CD4-positive, alpha-beta T cell treated with Interleukin-6 for 4 hours (primary cell): Measurements from ENCODE around the gene ZNF592.
"Not testable (repeated sequence)": the region's sequence is repeated elsewhere in the genome, so short reads cannot be mapped to it uniquely, and the experiment has no call there.

Experiments
- DNase-seq: peaks from one replicate; pipeline ENCODE4 v3.0.0-alpha.2; 2020; ENCODE audit warnings: mixed read lengths

Gene ZNF592

GRCh38 chr15:84748274-84749110 is at the start of gene ZNF592:
Gene ZNF592 (plus strand): TSS chr15:84748592. CDS start chr15:84782676, 34,084 bp downstream.
- DNase-seq: peak; percentile 86

DNA sequence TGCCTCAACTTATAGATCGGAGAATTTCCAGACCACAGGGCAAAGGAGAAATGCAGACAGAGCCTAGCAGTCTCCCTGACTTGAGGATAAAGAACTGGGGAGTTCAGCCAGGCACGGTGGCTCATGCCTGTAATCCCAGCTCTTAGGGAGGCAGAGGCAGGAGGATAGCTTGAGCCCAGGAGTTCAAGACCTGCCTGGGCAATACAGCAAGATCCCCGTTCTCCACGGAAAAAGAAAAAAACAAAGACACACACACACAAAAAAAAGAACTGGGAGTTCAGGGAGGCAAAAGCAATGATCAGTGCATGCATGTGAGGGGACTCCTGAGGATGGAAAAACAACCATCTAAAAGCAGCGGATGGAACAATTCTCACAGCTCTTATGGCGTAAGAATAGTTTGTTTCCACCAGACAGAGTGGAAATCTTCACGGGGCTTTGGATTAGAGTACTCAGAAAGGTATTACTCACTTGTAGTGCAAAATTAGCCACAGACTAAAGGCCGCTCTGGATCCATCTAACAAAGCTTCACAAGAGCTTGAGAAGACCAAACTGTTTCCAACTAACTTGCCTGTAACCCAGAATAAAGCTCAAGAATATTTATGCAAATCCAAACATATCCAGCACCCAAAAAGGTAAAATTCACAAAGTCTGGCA is 48.7 kb upstream of the ZNF592 start:
- no peak for DNase-seq

DNA sequence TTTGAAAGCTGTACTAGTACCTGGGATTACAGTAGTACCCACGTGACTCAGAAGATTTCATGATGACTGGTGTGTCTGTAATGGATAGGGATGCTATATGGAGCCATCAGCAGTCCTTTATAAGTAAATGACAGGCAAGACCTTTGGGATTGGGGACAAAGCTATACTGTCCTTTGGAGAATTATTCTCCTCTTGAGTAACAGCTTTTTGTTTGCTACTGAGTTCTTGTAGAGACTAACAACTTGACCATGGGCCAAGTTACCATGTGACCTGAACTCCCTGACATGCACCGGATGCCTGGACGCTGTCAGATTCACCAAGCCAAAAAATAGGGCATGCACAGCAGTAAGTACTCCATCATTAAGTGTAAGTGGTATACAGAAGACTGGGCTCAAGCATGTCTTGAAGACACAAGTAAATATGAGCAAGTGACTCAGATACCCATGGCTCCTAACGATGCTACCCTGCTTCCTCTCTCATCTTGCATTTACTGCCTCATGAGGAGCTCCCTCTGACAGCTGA is 45.4 kb upstream of the ZNF592 start:
- DNase-seq: no peak

GRCh38 chr15:84703808-84704207 is 44.6 kb upstream of the ZNF592 start:
- DNase-seq: no peak

DNA sequence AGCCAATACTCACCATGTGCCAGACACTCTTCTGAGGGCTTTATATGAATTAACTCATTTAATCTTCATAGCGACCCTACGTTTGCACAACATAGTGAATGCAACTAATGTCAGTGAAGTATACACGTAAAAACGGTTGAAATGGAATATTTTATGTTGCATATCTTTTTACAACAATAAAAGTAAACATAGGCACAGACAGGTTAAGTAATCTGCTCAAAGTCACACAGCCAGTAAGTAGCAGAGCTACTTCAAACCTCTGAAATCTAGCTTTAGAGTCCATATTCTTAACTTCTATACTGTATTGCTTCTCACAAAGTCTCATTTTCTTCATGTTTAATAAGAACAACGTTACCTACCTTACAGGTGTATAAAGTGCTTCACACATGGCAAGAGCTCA is 34.0 kb upstream of the ZNF592 start:
- DNase-seq: no peak

DNA sequence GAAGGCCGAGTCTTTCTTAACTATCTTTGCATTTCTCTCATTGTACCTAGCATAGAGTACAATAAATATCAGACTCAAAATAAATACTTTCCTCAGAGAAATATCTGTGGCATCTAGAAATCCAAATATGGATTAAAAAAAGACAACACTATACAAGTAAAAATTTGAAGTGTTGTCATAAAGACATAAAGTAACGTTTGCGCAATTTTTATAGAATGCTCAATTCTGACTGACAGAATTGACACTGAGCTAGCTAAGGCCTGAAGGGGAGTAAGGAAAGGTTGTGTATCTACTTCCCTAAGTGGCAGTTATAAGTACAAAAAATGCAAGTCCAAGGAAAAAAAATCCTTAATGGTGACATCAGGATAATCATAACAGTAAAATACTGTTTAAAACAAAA is 33.6 kb upstream of the ZNF592 start:
- DNase-seq: no peak

- peak; percentile 34 for DNase-seq
These were observed 32.9 kb upstream of the ZNF592 start for GRCh38 chr15:84715441-84716035.

GRCh38 chr15:84716036-84716732 is 32.2 kb upstream of the ZNF592 start, which contains the start of gene SEC11A:
Gene SEC11A (minus strand): TSS chr15:84716139. CDS start chr15:84716075, 64 bp downstream.
- DNase-seq: peak; percentile 92

- peak; percentile 47 for DNase-seq
These were observed 27.0 kb upstream of the ZNF592 start for GRCh38 chr15:84721371-84721770.

DNA sequence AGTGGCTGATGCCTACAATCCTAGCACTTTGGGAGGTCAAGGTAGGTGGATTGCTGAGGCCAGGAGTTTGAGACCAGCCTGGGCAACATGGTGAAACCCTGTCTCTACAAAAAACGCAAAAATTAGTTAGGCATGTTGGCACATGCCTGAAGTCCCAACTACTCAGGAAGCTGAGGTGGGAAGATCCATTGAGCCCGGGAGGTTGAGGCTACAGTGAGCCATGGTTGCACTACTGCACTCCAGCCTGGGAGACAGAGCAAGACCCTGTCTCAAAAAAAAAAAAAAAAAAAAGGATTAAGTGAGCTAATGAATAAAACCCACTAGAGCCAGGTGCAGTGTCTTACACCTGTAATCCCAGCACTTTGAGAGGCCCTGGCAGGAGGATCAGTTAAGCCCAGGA is 25.8 kb upstream of the ZNF592 start:
- DNase-seq: no peak

GRCh38 chr15:84725001-84725491 is 23.3 kb upstream of the ZNF592 start:
- peak; percentile 48 for DNase-seq

DNA sequence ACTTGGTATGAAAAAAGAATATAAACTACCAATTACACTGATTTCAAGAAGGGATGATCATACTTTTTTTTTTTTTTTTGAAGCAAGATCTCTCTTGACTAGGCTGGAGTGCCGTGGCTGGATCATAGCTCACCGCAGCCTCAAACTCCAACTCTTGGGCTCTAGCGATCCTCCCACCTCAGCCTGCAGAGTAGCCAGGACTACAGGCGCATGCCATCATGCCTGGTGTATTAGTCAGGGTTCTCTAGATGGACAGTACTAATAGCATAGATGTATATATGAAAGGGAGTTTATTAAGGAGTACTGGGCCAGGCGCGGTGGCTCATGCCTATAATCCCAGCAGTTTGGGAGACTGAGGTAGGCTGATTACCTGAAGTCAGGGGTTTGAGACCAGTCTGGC is 21.0 kb upstream of the ZNF592 start:
- DNase-seq: no peak

GRCh38 chr15:84731774-84732173 is 16.6 kb upstream of the ZNF592 start:
- DNase-seq: no peak

- peak; percentile 81 for DNase-seq
These were observed 13.5 kb upstream of the ZNF592 start for GRCh38 chr15:84734794-84735479.

DNA sequence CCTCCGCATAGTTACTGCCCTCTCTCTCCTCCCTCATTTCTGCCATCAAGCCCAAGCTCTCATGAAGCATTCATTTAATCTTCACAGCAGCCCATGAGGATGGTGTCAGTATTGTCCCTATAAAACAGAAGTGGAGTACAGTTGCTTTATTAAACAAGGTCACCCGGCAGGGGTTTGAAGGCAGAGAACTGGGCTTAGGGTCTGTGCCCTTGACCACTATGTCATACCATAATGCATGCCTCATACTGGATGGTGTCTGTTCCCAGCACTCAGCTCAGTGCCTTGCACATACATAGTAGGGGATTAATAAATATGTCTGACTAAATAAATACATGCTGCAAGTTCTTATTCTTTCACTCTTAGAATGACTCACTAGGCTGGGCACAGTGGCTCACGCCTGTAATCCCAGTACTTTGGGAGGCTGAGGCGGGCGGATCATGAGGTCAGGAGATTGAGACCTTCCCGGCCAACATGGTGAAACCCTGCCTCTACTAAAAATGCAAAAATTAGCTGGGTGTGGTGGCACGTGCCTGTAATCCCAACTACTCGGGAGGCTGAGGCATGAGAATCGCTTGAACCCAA is 12.8 kb upstream of the ZNF592 start:
- not testable (repeated sequence) for DNase-seq

DNA sequence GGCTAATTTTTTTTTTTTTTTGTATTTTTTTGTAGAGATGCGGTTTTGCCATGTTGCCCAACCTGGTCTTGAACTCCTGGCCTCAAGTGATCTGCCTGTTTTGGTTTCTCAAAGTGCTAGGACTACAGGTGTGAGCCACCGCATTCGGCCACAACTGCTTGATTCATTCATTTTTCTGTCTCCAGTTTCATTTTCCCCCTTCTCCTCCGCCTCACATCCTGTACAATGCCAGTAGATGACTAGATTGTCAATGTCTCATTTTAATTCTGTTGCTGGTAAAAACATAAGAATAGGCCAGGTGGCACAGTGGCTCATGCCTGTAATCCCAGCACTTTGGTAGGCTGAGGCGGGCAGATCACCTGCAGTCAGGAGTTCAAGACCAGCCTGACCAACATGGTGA is 12.0 kb upstream of the ZNF592 start:
- DNase-seq: peak; percentile 77

DNA sequence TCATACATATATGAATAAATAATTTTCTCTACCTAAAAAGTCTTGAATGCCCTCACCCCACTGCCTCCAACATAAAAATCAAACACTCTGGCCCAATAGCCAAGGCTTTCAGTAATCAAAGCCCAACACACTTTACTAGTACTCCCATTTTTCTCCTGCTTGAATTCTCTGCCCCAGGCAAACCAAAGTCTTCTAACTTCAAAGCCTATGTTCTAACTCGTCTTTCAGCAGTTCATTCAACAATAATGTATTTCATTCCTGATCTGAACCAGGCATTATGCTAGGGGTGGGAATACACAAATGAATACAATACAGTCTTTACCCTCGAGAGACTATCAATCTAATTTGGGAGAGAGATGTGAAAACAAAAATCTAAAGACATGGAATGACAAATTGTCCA is 11.4 kb upstream of the ZNF592 start:
- no peak for DNase-seq

DNA sequence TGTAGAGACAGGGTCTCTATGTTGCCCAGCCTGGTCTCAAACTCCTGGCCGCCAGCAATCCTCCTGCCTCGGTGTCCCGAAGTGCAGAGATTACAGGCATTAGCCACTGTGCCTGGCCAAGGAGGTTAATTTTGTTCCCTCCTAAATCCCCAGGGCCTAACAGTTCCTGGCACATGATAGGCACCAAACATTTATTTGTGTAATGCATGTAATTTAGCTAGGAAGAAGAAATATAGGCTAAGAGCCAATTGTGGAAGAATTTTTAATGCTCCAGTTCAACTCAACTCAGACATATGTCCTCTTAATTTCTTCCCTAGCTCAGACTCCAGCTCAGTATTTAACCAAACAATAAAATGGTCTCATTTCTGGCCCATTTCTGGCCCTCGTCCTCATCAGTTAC is 7.7 kb upstream of the ZNF592 start:
- no peak for DNase-seq

DNA sequence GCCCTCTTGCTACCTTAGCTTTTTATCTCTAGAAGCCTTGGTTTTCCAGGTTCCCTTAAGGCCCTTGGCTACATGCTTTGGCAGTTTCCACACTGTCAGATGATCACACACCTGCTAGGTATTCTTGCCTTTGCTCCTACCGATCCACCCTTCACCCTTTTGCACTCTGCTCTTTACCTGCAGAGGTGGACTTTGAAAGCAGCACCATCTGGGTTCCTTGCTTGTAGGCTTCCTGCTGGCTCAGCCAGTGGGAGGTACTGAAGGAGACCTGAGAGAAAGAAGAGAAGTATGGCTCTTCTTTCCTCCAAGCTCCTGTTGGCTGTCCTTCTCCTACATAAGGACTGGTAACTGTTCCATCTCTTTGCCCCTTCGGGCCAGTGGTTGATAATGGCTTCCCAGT is 7.3 kb upstream of the ZNF592 start:
- DNase-seq: no peak

- DNase-seq: peak; percentile 77
These were observed 747 bp upstream of the ZNF592 start for GRCh38 chr15:84747416-84748273.
